Ishikawa (cell line): ENCODE data around the gene ADGRF1.

Source experiments
- CEBPB ChIP-seq: IDR thresholded peaks from 2 replicates; pipeline ENCODE4 v1.6.1; 2012
- CREB1 ChIP-seq: IDR thresholded peaks from 2 replicates; pipeline ENCODE4 v1.6.1; 2012; ENCODE audit warnings: low read depth
- EGR1 ChIP-seq: IDR thresholded peaks from 2 replicates; pipeline ENCODE4 v1.6.1; 2012
- EP300 ChIP-seq: IDR thresholded peaks from 2 replicates; pipeline ENCODE4 v1.6.1; 2012; ENCODE audit warnings: borderline replicate concordance
- FOXM1 ChIP-seq: IDR thresholded peaks from 2 replicates; pipeline ENCODE4 v1.6.1; 2012; ENCODE audit warnings: low read depth, borderline replicate concordance
- MAX ChIP-seq: IDR thresholded peaks from 2 replicates; pipeline ENCODE4 v1.6.1; 2012
- NFIC ChIP-seq: IDR thresholded peaks from 2 replicates; pipeline ENCODE4 v1.6.1; 2012
- RAD21 ChIP-seq: IDR thresholded peaks from 2 replicates; pipeline ENCODE4 v1.6.1; 2012; ENCODE audit warnings: low read depth
- TAF1 ChIP-seq: IDR thresholded peaks from 2 replicates; pipeline ENCODE4 v1.6.1; 2012; ENCODE audit warnings: low read depth, mild to moderate bottlenecking
- TCF12 ChIP-seq: IDR thresholded peaks from 2 replicates; pipeline ENCODE4 v1.6.1; 2012; ENCODE audit warnings: low read depth
- TEAD4 ChIP-seq: IDR thresholded peaks from 2 replicates; pipeline ENCODE4 v1.6.1; 2012
- USF1 ChIP-seq: IDR thresholded peaks from 2 replicates; pipeline ENCODE4 v1.6.1; 2012
- YY1 ChIP-seq: IDR thresholded peaks from 2 replicates; pipeline ENCODE4 v1.6.1; 2012; ENCODE audit warnings: low read depth
- ZBTB7A ChIP-seq: IDR thresholded peaks from 2 replicates; pipeline ENCODE4 v1.6.1; 2012; ENCODE audit warnings: low read depth
- TF ChIP-seq, protein P1 (sequence below): IDR thresholded peaks from 2 replicates; pipeline ENCODE4 v1.6.1; 2012; ENCODE audit warnings: low read depth, mild to moderate bottlenecking

Gene ADGRF1

GRCh38 chr6:47080083-47080596 is 38.0 kb upstream of the ADGRF1 start:
- no peak for TF ChIP-seq YY1
- no peak for TF ChIP-seq TAF1
- TF ChIP-seq ZBTB7A: no peak
- TF ChIP-seq, protein P1, sequence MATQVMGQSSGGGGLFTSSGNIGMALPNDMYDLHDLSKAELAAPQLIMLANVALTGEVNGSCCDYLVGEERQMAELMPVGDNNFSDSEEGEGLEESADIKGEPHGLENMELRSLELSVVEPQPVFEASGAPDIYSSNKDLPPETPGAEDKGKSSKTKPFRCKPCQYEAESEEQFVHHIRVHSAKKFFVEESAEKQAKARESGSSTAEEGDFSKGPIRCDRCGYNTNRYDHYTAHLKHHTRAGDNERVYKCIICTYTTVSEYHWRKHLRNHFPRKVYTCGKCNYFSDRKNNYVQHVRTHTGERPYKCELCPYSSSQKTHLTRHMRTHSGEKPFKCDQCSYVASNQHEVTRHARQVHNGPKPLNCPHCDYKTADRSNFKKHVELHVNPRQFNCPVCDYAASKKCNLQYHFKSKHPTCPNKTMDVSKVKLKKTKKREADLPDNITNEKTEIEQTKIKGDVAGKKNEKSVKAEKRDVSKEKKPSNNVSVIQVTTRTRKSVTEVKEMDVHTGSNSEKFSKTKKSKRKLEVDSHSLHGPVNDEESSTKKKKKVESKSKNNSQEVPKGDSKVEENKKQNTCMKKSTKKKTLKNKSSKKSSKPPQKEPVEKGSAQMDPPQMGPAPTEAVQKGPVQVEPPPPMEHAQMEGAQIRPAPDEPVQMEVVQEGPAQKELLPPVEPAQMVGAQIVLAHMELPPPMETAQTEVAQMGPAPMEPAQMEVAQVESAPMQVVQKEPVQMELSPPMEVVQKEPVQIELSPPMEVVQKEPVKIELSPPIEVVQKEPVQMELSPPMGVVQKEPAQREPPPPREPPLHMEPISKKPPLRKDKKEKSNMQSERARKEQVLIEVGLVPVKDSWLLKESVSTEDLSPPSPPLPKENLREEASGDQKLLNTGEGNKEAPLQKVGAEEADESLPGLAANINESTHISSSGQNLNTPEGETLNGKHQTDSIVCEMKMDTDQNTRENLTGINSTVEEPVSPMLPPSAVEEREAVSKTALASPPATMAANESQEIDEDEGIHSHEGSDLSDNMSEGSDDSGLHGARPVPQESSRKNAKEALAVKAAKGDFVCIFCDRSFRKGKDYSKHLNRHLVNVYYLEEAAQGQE: no peak
- TF ChIP-seq USF1: no peak
- TF ChIP-seq EGR1: no peak
- no peak for TF ChIP-seq TCF12
- TF ChIP-seq NFIC: no peak
- no peak for TF ChIP-seq FOXM1
- no peak for TF ChIP-seq CREB1
- no peak for TF ChIP-seq CEBPB
- no peak for TF ChIP-seq TEAD4

DNA sequence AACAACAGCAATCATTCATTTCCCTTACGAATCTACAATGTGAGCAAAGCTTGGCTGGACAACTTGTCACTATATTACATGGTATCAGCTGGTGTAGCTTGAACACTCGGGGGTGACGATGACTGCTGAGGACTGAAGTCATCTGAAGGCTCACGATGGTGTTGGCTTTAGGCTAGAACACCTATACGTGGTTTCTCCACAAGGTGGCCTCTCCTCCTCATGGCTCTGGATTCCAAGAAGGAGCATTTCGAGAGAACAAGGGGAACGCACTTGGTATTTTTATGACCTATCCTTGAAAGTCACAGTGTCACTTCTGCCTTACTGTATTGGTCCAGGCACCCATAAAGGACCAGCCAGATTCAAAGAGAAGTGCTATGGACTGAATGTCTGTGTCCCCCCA is 37.5 kb upstream of the ADGRF1 start:
- TF ChIP-seq RAD21 (peak; percentile 39), CEBPB (no peak), MAX (no peak), TCF12 (no peak), EGR1 (no peak)

- TF ChIP-seq RAD21: no peak
These were observed 36.9 kb upstream of the ADGRF1 start for GRCh38 chr6:47078991-47079390.

DNA sequence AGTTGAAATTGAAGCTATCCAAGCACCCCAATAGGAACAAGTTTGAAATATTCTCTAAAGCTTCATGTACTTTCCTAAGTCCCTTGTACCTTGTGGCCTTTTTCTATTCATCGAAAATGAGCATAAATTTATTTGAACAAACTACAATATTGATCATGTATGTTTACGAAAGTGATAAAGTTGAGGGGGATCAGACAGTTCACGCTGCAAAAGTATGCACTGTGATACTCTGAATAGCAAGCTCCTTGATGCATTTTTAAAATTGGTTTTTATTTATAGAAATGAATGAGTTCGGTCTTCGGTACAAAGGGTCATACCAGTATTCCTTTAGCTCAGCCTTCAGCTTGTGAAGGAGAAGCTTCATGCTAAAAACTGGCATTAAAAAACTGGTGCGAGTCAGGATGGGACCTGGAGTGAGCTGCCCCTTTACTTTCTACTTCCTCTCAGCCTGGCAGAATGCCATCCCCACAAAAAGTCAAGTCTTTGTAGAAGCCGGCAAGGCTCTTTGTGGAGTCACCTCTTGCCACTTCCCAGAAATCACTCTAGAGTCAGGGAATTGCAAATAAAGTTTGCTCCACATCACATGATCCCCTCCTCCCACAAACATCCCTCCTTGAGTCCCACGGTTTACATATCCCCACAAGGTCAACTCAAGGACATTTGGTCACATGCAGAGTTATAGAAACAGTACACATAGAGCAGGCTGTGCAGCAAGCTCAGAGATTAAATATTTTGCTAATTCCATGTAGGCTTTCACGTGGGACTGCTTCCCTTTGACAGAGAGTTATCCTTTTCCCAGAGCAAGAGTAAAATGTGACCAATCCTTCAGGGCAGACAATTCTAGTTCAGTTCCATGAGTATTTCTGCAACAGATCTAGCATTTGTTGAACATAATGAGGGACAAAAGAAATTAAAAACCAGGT is 34.6 kb upstream of the ADGRF1 start:
- TF ChIP-seq NFIC (no peak), MAX (no peak), EP300 (no peak), EGR1 (no peak), CREB1 (no peak), USF1 (no peak), ZBTB7A (no peak), TEAD4 (no peak), TCF12 (no peak), CEBPB (no peak), YY1 (no peak), FOXM1 (no peak), RAD21 (no peak), TAF1 (no peak)
- TF ChIP-seq, protein P1: no peak

DNA sequence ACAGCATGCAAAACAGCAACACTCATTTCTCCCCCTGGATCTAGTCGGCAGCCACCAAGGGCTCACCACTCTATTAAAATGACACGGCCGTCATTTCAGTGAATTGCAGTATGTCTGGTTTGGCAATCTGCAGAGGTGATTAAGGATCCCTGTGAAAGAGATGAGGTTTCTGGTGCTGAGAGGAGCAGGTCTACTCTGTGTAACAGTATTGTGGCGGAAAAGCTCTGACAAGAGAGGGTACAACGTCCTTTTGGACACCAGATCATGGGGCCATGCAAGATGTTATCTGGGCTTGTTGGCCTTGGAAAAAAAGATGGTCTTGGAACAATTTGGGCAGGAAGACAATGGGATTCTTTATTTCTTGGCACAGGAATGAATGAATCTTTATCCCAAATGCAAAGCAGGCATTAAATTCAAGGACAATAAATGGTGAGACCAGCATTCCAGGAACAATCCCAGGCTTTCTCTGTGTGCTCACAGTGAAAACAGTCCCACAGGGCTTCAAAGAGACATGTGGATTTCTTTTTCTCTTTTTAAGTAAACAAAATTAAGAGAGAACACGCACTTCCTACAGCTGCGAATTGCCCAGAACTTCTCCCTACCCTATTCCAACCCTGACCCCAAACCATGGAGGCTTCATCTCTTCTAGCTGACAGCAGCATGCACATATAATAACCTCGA is 33.7 kb upstream of the ADGRF1 start:
- TF ChIP-seq TAF1 (no peak), NFIC (no peak), ZBTB7A (no peak), FOXM1 (no peak), EGR1 (no peak), USF1 (no peak), TCF12 (no peak), TEAD4 (no peak), CEBPB (no peak), CREB1 (no peak), EP300 (no peak), YY1 (no peak), MAX (no peak), RAD21 (no peak)
- TF ChIP-seq, protein P1: no peak
